HG02759 (cell line): ENCODE results near the gene CPE.
A peak's percentile ranks its signal among the peaks of the same experiment; 100 is the strongest.
"Not testable (repeated sequence)": the region's sequence is repeated elsewhere in the genome, so short reads cannot be mapped to it uniquely, and the experiment has no call there.

Source experiments
- ATAC-seq: cut with Tn5 transposase; IDR thresholded peaks from one replicate; pipeline ENCODE4 v1.9.1; 2021; ENCODE audit warnings: mild to moderate bottlenecking, moderate library complexity; ENCODE audit not compliant: unreplicated experiment

CPE gene

DNA sequence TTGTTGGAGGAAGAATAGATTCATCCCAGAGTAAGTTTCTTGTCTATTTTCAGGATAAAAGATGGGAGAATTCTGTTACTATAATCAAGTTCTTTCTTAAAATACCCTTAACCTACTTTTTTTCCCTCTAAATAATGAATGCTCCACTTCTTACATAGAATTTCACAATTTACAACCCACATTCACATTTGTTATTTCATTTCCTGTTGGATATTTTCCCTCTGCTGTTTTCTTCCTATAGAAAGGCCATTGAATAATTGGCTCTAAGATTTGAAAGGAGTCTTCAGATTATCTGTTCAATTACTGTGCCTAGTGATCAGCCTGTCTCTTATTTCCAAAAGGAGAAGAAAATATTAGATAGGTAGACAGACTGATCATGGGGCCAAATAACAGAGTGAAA, 79.7 kb downstream of the CPE start:
- no peak for ATAC-seq

DNA sequence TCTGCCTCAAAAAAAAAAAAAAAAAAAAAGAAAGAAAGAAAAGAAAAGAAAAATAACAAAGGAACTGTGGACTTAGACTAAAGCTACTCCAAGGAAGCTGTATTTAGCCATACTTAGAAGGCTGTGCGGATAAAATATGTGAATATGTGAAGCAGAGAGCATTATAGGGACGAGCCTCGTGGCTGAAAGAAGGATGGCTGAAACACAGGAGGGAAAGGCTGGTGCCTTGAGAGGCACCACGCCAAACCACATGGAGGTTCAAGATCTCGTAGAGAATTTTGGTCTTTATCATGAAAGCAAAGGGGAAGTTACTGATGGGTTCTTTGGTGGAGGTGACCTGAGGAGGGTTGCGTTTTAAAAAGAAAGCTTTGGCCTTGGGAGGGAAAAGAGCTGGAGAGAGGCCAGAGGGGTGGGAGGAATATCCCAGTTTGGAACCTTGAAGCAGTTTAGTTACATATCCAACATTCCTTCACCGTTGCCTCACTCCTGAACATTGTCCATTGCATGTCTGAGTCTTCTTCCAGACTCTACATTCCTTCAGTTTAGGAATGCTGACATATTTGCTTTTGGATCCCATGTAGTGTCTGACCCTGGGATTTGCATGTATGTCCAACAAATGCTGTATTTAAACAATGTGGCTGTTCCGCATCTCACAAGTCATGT, 82.5 kb downstream of the CPE start:
- ATAC-seq: no peak

DNA sequence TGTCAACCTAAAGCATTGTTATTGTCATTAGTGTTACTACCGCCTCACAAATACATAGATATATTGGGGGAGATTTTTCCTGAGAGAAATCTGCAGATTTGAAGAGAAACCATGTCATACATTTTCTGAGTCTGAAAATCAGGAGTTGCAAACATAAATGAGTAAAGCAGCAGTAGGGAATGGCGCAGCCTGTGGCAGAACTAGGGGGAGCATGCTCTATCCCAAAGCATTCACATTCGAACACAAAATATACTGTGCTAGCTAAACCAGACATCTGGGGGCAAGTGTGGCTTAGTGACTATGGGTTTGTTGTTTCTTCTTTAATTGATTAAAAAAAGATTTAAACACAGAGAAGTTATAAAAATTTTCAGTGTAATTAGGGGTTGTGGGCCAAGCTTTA, 83.2 kb downstream of the CPE start:
- ATAC-seq: no peak

DNA sequence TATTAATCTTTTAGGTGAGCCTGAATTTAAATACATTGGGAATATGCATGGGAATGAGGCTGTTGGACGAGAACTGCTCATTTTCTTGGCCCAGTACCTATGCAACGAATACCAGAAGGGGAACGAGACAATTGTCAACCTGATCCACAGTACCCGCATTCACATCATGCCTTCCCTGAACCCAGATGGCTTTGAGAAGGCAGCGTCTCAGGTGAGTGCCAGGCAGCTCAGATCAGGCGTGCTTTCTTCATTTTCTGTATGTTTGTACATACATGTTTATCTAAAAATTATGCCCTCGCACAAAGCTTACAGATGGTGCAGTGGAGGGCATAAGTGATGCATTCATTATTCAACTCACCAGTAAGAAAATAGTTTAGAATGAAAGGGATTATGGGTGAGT, 85.6 kb downstream of the CPE start:
- ATAC-seq: peak; percentile 15

DNA sequence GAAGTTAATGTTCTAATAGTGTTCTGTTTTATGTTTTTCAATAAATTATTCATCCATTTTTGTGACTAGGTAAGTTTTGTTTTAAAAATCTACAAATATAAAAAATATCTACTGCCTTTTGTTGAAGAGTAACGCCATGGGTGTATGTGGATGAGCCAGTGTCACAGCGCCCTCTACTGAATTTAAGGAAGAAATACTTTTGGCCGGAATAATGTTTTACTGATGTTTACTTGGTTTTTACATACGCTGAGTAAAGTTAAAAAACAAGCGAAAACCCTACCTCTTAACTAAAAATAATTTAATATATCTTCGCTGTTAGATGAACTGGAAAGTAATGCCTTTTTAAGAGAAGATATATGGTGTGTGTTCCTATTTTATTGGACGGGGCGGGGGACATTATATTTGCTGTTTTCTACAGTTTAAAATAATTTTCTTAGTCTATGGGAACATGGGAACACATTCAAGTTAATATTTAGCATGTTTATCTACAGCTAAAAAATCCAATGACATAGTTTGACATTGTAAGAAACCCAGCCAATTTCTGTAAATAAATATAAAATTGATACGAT, 86.1 kb downstream of the CPE start:
- peak; percentile 80 for ATAC-seq

DNA sequence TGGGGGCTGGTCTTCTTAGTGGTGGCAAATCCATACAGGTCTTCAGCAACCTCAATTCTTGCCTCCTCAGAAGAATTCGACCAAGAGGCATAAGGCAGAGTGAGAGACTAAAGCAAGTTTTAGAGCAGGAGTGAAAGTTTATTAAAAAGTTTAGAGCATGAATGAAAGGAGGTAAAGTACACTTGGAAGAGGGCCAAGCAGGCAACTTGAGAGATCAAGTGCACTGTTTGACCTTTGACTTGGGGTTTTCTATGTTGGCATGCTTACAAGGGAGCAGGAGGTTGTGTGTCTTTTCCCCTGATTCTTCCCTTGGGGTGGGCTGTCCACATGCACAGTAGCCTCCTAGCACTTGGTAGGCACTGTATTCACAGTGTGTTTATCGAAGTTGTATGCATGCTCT, 91.2 kb downstream of the CPE start:
- no peak for ATAC-seq

DNA sequence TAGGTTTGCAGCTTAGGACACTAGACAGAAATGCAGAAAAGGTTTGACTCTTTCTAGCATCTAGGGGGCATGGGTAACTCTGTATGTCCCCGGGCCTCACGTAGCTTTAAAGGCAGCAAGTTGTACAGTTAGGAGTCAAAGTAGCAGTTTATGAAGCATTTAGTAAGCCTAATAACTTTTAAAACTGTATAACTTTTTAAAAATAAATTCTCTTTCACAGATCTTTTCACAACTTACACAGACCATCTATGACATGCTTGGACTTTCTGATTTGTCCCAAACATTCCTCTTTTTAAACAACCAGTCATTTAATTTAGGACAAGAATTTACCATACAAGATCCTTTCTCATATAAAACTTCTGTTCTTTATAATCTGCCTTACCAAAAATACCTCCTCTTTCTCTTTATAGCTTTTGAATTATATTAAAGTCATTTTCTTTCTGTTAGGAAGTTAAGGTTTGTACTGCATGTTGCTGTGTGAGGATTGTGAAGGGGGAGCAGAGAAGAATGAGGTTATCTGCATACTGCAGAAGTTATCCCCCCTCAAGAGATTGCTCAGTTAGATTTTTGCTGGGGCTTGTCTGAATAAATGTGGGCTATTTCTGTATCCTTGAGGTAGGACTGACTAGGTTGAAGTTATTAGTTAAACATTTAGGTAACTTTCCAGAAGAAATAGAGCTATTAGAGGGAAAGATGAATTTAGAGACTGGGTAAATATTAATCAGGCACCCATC, 94.3 kb downstream of the CPE start:
- no peak for ATAC-seq

DNA sequence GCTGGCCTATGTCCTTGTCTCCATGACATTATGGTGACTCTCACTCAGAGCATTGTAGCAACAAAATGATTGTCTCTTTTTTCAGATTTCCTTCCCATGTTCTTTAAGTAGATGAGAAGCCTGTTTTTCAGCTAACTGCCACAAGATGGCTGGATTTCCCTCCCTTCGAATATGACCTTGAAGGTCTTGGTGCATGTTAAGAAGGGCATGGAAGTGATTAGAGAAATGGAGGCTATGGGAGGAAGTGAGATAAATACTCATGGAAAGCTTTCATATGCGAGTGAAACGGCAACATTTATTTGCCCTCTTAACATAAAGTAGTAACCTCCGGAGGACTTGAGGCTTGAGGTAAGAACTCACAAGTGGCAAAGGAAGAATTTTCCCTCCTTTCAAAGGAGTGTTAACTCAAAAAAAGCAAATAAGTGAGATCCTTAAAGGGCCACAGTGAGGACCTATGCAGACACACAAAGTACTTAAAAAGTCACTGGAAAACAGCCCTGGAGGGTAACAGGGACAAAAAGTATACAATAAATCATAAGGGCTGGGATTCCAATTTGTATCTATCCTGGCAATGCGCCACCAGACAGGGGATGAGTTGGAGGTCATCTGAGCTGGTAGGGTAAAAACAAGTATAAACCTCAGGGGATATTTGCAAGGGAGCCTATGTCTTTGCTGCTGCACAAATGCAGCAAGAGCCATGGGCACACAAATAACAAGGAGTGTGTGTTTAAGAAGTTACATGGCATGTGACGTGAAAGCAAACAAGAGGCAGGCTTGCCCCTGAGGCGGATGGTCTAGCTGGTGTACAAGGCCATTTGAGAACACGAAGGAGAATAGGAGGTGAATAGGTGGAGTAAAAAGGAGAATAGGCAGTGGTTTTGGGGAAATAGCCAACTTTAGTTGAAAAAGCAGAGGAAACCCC, 96.2 kb downstream of the CPE start:
- ATAC-seq: no peak

DNA sequence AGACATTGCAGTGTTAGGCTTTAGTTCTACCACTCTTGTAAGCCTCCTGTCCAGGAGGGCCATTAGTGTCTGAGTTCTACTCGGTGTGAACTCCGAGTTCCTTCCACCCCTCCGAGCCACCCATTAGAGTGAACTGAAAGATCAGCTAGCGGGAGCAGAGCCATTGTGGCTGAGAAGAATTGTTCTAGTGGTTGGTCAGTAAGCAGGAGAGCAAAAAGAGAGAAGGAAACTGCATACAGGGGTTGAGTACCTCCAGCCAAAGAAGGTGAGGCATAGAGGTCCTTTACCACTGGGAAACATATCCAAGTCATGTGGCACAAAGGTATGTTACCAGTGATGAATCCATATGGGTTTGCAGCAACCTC, 96.9 kb downstream of the CPE start:
- ATAC-seq: no peak

DNA sequence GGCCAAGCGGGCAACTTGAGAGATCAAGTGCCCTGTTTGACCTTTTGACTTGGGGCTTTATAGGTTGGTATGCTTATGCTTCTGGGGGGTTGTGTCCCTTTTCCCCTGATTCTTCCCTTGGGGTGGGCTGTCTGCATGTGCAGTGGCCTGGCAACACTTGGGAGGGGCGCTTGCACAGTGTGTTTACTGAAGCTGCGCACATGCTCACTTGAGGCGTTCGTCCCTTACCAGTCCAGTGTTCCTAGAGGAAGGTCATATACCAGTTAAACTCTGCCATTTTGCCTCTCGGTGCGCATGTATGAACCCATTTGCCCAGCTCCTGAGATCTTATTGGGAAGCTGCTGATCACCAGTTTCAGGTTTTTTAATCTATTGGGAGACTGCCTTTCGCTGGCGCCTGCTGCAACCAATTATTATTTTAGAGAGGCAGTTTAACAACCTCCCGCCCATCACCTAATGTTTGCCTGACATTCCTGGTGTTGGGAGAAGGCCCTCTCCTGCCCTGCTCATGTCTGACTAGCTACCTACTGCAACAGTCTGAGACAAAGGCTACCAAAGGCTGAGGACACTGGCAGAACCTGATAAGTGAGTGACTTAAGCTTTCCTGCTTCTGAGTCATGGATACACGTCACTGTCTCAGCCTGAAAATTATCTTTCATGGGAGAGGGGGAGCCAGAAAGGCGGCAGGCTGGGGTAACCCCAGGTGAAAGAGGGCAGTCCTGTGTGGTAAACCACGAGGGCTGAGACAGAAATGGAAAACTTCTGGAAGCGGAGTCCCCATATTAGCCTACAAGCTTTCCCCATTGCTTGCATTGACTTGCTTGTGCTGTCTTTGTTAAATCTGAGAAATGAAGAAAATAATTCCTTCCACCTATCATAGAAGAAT, 97.6 kb downstream of the CPE start:
- ATAC-seq: no peak

DNA sequence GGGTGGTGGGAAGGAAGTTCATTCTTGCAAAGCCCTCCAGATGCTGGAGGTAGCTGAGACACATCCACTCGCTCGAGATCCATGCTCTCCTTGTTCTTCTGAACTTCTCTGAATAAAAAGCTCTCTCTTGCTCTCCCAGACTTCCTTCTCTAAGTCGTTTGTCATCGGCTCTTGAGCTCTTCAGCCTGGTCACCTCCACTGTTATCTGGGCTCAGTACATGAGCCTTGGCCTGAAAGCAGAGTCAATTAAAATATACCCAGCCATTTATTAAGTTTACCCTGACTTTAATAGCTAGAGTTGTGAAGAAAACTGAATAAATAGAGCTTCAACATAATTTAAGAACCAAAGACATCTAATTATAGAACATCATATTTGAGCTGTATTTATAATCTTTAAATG, 99.0 kb downstream of the CPE start:
- ATAC-seq: no peak

DNA sequence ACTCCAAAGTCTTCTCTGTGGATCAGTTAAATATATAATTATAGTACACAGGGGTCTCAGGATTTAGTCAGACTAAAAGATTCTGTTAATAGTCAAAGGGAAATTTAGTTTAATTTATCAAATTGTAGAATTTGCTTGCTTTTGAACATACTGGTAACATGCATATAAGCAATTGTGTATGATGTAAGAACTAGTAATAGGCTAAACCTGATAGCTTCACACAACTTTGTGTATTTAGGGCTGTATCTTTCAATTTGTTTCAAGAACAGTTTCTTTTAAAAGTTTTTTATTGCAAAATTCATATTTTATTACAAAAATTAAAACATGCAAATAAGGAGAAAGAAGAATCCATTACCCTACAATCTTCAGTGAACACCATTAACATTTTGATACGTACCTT, 99.5 kb downstream of the CPE start:
- ATAC-seq: no peak

DNA sequence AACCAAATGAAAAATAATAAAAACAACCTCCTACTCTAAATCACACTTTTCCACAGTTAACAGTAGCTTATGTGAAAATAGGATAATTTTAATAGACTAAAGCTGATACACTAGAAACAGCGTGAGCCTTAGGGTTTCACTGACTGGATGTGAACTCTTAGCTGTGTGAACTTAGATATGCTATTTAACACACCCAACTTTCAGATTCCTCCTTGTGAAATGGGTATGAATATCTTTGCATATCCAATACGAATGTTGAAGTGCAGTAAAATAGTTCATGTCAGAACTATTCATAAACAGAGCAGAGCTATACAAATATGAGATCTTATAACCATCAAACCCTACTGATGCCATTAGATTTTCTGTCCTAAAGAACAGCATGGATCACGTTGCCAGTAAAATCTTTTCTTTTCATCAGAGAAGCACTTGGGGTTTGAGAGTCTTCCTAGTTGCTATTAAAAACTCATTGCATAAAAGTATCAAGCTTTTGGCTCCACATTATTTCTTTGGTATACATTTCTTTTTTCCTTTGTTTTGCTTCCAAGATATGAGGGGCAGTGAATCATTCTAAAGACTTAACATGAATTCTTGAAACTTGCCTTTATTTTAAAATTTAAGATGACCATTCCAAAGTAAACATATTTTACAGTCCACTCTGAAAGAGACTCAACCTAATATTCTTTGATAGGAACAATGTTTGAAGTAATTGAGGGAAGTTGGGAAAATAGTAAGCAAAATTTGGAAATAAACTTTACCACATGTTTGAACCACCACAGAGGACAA, 102.4 kb downstream of the CPE start:
- no peak for ATAC-seq

DNA sequence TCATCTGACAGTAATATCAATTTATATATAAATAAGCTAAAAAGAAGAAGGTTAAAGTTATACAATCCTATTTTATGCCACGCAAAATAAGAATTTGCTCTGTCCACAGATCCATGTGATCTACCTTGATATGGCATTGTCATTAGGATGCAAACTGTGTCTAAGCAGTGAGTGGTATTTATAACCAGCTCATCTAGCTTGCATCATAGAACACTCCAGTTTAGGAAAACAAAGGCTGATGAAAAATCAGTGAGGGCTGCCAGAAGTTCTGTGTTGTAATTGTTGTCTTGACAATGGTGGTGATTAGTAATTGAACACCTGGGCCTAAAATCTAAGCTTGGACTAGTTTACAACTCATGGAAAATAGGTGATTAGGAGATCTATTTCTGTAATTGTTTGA, 111.0 kb downstream of the CPE start:
- ATAC-seq: no peak

DNA sequence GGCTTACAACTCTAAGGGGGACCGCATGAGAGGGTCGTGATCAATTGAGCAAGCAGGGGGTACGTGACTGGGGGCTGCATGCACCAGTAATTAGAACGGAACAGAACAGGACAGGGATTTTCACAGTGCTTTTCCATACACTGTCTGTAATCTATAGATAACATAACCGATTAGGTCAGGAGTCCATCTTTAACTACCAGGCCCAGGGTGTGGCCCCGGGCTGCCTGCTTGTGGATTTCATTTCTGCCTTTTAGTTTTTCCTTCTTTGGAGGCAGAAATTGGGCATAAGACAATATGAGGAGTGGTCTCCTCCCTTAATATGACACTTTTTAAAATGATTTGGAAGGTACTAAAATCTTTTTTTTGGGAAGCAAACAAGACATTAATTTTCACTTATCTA, 113.8 kb downstream of the CPE start:
- ATAC-seq: not testable (repeated sequence)

DNA sequence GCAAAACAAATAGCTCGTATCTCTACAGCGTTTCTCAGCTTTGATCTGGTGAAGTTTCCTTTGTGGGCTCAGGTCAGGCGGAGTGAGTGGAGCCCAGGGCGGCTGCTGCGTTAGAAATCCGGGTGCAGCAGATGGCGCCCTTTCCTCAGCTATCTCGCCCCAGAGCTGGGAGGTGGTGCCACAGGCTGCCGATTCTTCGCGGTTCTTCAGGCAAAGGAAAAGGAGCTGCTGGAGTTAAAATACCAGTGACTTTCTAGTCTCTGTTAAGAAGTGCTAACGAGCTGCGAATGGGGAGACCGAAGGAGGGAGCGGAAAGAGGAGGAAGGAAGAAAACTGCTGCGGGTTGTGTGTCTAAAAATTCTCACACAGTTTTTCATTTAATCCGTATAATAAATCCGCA, 114.6 kb downstream of the CPE start:
- peak; percentile 100 for ATAC-seq

DNA sequence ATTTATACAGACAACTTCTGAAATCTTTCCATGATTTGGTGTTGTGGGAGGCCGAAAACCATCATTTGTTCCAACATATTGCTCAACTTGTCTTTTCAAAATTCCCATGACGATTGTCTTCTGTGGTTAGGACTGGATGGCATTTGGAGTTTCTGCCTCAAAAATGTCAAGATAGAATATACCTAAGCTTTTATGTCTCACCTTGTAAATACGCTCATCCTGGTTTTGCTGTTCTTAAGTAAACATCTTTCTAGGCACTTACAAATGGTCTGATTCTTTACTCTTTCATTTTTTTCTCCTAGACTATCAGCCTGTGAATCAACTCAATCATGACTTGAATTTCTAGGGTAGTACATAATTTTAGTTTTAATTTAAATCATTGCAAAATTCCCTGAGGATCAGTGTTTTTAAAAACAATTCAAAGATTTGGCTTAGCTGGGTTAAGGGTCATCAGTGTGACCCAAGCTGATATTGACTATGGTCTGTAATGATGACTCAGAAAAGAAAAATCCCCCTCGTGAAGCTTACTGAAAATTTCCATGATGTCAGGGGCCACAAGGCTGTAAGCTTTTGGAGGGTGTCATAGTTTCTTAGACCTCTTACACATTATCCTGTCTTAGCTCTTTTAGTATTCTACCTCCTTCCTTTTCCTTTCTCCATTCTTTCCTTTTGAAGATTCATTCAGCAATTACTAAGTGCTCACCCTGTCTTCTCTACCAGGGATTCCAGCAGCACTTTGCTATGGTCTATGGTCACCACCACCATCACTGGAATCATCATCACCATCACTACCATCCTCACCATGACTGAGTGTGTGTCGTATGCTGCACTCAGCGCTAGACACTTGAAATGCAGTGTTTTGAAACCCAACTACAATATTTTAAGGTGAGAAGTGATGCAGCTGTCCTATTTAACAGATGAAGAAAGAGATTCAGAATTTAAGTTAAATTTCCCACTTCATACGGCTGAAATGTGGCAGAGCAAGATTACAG, 124.4 kb downstream of the CPE start:
- peak; percentile 75 for ATAC-seq

DNA sequence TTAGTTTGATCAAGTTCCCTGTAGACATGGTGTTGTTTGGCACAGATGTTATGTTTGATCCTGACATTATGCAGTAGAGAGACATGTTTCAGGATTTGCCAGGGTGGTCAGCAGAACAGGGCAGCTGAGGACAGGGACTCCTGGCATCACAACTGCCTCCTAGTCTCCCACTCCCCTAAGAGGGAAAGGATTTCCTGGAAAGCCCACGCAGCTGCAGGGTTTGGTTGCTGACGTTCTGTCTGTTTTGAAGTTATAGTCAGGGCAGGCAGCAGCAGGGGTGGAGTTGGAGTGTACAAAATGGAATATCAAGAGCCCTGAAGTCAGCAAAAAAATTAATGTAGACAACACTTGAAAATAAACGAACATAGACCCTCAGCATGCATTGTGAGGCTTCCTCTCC, 125.4 kb downstream of the CPE start:
- no peak for ATAC-seq
